Measurements from ENCODE around the gene NVL.

GRCh38 chr1:224298346-224299330 is 31.3 kb downstream of the NVL start:
- TF ChIP-seq CTCF (IDR thresholded peaks at IDR 0.05 in 2 of 3, conservative IDR thresholded peaks at IDR 0.05 in 1 of 3; ENCODE audit: borderline replicate concordance in 1 of 3, insufficient read depth in 1 of 3, low read depth in 2 of 3, low read length in 2 of 3) (no peak), POLR2A (IDR thresholded peaks at IDR 0.05; ENCODE audit: borderline replicate concordance, extremely low read depth, insufficient read depth, insufficient read length) (no peak), EZH2 (IDR thresholded peaks at IDR 0.05) (no peak), POLR2AphosphoS5 (IDR thresholded peaks at IDR 0.05; ENCODE audit: low read depth, low read length) (no peak), ZFX (IDR thresholded peaks at IDR 0.05) (no peak), MAX (IDR thresholded peaks at IDR 0.05) (no peak), EZH2phosphoT487 (IDR thresholded peaks at IDR 0.05; ENCODE audit: borderline replicate concordance) (no peak), CEBPB (IDR thresholded peaks at IDR 0.05; ENCODE audit: low read depth) (no peak), ELF1 (IDR thresholded peaks at IDR 0.05; ENCODE audit: borderline replicate concordance, low read depth) (no peak)

All from HCT116 (cell line).